Measurements from ENCODE around the gene RIT2.
"Not testable (repeated sequence)": the region's sequence is repeated elsewhere in the genome, so short reads cannot be mapped to it uniquely, and the experiment has no call there.

DNA sequence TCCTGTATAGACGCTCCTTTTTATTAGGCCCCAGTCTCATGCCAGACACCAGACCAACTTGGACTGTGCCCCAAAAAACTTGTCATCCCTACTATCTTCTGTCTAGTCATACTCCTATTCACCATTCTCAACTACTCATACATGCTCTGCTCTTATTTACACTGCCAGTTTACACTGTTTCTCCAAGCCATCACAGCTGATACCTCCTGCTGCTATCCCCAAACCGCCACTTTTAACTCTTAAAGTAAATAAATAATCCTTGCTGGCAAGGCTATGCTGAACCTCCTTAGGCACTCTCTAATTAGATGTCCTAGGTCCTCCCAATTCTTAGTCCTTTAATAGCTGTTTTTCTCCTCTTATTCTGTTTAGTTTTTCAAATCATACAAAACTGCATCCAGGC is 374.2 kb downstream of the RIT2 start:
- not testable (repeated sequence) for TF ChIP-seq TAF1 (IDR thresholded peaks at IDR 0.05; ENCODE audit: borderline replicate concordance, low read depth, low read length); POLR2AphosphoS5 (IDR thresholded peaks at IDR 0.05; ENCODE audit: low read depth, low read length); SIN3A (IDR thresholded peaks at IDR 0.05; ENCODE audit: borderline replicate concordance, low read depth, low read length); FOSL2 (IDR thresholded peaks at IDR 0.05; ENCODE audit: borderline replicate concordance, low read depth); SMC3 (IDR thresholded peaks at IDR 0.05; ENCODE audit: low read depth, low read length); TCF12 (IDR thresholded peaks at IDR 0.05); YY1 (IDR thresholded peaks at IDR 0.05; ENCODE audit: low read depth); FOXJ3 (CRISPR knock-in tag; IDR thresholded peaks at IDR 0.05)
- TF ChIP-seq, protein P1, sequence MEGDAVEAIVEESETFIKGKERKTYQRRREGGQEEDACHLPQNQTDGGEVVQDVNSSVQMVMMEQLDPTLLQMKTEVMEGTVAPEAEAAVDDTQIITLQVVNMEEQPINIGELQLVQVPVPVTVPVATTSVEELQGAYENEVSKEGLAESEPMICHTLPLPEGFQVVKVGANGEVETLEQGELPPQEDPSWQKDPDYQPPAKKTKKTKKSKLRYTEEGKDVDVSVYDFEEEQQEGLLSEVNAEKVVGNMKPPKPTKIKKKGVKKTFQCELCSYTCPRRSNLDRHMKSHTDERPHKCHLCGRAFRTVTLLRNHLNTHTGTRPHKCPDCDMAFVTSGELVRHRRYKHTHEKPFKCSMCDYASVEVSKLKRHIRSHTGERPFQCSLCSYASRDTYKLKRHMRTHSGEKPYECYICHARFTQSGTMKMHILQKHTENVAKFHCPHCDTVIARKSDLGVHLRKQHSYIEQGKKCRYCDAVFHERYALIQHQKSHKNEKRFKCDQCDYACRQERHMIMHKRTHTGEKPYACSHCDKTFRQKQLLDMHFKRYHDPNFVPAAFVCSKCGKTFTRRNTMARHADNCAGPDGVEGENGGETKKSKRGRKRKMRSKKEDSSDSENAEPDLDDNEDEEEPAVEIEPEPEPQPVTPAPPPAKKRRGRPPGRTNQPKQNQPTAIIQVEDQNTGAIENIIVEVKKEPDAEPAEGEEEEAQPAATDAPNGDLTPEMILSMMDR (IDR thresholded peaks at IDR 0.05) = not testable (repeated sequence)
- TF ChIP-seq, protein P2, sequence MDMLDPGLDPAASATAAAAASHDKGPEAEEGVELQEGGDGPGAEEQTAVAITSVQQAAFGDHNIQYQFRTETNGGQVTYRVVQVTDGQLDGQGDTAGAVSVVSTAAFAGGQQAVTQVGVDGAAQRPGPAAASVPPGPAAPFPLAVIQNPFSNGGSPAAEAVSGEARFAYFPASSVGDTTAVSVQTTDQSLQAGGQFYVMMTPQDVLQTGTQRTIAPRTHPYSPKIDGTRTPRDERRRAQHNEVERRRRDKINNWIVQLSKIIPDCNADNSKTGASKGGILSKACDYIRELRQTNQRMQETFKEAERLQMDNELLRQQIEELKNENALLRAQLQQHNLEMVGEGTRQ (IDR thresholded peaks at IDR 0.05; ENCODE audit: borderline replicate concordance, low read depth, low read length) = not testable (repeated sequence)
- TF ChIP-seq, protein P3, sequence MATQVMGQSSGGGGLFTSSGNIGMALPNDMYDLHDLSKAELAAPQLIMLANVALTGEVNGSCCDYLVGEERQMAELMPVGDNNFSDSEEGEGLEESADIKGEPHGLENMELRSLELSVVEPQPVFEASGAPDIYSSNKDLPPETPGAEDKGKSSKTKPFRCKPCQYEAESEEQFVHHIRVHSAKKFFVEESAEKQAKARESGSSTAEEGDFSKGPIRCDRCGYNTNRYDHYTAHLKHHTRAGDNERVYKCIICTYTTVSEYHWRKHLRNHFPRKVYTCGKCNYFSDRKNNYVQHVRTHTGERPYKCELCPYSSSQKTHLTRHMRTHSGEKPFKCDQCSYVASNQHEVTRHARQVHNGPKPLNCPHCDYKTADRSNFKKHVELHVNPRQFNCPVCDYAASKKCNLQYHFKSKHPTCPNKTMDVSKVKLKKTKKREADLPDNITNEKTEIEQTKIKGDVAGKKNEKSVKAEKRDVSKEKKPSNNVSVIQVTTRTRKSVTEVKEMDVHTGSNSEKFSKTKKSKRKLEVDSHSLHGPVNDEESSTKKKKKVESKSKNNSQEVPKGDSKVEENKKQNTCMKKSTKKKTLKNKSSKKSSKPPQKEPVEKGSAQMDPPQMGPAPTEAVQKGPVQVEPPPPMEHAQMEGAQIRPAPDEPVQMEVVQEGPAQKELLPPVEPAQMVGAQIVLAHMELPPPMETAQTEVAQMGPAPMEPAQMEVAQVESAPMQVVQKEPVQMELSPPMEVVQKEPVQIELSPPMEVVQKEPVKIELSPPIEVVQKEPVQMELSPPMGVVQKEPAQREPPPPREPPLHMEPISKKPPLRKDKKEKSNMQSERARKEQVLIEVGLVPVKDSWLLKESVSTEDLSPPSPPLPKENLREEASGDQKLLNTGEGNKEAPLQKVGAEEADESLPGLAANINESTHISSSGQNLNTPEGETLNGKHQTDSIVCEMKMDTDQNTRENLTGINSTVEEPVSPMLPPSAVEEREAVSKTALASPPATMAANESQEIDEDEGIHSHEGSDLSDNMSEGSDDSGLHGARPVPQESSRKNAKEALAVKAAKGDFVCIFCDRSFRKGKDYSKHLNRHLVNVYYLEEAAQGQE (IDR thresholded peaks at IDR 0.05; ENCODE audit: low read depth, low read length) = not testable (repeated sequence)
- TF ChIP-seq, protein P4, sequence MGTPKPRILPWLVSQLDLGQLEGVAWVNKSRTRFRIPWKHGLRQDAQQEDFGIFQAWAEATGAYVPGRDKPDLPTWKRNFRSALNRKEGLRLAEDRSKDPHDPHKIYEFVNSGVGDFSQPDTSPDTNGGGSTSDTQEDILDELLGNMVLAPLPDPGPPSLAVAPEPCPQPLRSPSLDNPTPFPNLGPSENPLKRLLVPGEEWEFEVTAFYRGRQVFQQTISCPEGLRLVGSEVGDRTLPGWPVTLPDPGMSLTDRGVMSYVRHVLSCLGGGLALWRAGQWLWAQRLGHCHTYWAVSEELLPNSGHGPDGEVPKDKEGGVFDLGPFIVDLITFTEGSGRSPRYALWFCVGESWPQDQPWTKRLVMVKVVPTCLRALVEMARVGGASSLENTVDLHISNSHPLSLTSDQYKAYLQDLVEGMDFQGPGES (IDR thresholded peaks at IDR 0.05; ENCODE audit: low read depth, low read length) = not testable (repeated sequence)
